Calu3 (cell line): ENCODE results near the gene FAM9C. TPM values are rescaled to one million over a fixed set of nuclear protein-coding genes. Genes with fewer than 3 reads are reported as not detected.
A peak's percentile ranks its signal among the peaks of the same experiment; 100 is the strongest.

Experiments used
- BruUV-seq: library from RNA; stranded (reverse); fragments of 400-500 nt; replicated peaks from 2 replicates; lab custom pipeline; 2021; lab: Mats Ljungman, UMichigan
- CTCF ChIA-PET: fragments of 300-600 bp; sonication (Branson Sonifier 250); formaldehyde crosslinking; loops from one replicate; lab custom pipeline; 2022; ENCODE audit warnings: antibody characterized with exemption; lab: Charles Lee
- DNase-seq: peaks from one replicate; pipeline ENCODE4 v3.0.0; 2022
- H3K27ac Mint-ChIP-seq: one replicate; pipeline ENCODE4 v1.8.0; 2022; ENCODE audit warnings: mixed read lengths; ENCODE audit not compliant: unreplicated experiment
- H3K27me3 Mint-ChIP-seq: one replicate; pipeline ENCODE4 v1.8.0; 2022; ENCODE audit warnings: mixed read lengths; ENCODE audit not compliant: unreplicated experiment
- H3K36me3 Mint-ChIP-seq: one replicate; pipeline ENCODE4 v1.8.0; 2022; ENCODE audit warnings: mild to moderate bottlenecking, moderate library complexity, mixed read lengths; ENCODE audit not compliant: insufficient read depth, unreplicated experiment
- H3K4me1 Mint-ChIP-seq: one replicate; pipeline ENCODE4 v1.8.0; 2022; ENCODE audit warnings: mild to moderate bottlenecking, low read depth, mixed read lengths; ENCODE audit not compliant: unreplicated experiment
- H3K4me3 Mint-ChIP-seq: one replicate; pipeline ENCODE4 v1.8.0; 2022; ENCODE audit warnings: mild to moderate bottlenecking, low read depth, moderate library complexity, mixed read lengths; ENCODE audit not compliant: unreplicated experiment
- H3K9me3 Mint-ChIP-seq: one replicate; pipeline ENCODE4 v1.8.0; 2022; ENCODE audit warnings: low read depth, mixed read lengths; ENCODE audit not compliant: unreplicated experiment
- intact Hi-C: fragments of 100-400 bp; cut with micrococcal nuclease; formaldehyde crosslinking; loops from one replicate; pipeline ENCODE4 v1.10.0; 2022; ENCODE audit not compliant: unreplicated experiment
- total RNA-seq: library from RNA; stranded (reverse); gene quantifications from 2 replicates; pipeline ENCODE4 v1.2.3, GENCODE V29; 2022
- TF ChIP-seq, protein P1 (sequence below): fragments of 200-600 bp; IDR thresholded peaks from one replicate; pipeline ENCODE4 v1.8.0; 2022; ENCODE audit warnings: antibody characterized with exemption; ENCODE audit not compliant: unreplicated experiment

Gene FAM9C
- total RNA-seq, 1 experiment from 2014 or later, result not detected

DNA sequence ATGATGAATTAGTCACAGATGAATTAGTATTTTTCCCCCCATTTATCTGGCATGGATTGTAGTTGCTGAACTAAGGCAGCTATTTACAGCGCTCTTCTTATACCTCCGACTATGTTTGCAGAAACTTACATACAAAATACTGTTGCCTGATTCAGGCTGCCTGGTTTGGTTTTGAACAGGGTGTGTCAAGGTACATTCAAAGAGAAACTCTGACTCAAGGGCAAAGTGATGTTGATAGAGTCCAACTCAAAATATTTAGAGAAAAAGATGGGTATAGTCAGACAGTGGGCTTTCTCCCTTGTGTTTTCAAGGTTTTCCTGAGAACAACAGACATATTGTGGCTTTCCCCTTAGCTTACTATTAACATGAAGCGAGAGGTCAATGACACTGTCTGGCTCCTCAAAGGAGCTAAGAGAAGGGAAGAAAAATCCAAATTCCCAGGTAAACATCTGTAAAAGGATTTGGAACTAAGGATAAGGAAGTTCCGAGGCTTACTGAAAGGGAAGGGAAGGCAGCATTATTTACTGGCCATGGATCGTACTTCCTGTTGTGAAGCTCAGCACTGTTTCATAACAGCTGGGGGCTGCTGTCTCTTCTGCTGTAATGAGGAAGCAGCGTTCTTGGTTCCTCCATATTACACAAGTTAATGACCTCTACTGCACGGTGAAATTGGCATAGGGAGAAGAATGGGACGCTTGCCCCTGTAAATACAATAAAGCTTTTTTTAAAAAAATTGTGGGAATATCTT lies 30.9 kb downstream of the FAM9C start:
- DNase-seq, result no peak
- no TSS peak for BruUV-seq
- CTCF ChIA-PET, result interaction anchor here (0.9 kb wide), 1 partner anchor 67 kb away, joined by 3 read pairs; no protein-coding TSS in a partner anchor
- Mint-ChIP-seq H3K27me3 (no peaks in the 10 kb centered on the region), H3K9me3 (no peaks in the 10 kb centered on the region), H3K4me1 (peaks cover 60% of the 10 kb centered on the region), H3K36me3 (peaks cover 5% of the 10 kb centered on the region), H3K4me3 (no peak overlapping the region), H3K27ac (peak overlapping the region; percentile 19)
- intact Hi-C loops, result no loop called here
- TF ChIP-seq, protein P1, sequence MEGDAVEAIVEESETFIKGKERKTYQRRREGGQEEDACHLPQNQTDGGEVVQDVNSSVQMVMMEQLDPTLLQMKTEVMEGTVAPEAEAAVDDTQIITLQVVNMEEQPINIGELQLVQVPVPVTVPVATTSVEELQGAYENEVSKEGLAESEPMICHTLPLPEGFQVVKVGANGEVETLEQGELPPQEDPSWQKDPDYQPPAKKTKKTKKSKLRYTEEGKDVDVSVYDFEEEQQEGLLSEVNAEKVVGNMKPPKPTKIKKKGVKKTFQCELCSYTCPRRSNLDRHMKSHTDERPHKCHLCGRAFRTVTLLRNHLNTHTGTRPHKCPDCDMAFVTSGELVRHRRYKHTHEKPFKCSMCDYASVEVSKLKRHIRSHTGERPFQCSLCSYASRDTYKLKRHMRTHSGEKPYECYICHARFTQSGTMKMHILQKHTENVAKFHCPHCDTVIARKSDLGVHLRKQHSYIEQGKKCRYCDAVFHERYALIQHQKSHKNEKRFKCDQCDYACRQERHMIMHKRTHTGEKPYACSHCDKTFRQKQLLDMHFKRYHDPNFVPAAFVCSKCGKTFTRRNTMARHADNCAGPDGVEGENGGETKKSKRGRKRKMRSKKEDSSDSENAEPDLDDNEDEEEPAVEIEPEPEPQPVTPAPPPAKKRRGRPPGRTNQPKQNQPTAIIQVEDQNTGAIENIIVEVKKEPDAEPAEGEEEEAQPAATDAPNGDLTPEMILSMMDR, result no peak

DNA sequence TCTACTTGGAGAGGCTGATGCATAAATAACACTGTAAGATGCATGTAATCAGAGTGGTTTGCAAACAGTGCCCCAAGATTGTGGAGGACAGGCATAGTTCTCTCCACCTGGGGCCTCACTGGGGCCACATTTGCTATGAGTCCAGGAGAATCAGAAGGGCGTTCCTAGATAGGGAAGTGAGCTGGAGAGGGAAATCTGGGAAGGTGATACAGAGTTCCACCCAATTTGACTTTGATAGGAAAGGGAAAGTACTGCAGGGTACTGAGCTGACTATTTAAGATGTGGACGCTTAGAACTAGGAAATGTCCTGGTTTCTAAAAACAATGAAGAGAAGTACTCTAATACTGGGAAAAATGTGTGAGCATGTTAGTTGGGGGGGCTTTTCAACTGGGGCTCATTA lies 33.9 kb downstream of the FAM9C start:
- H3K4me3 Mint-ChIP-seq, result peak overlapping the region; percentile 23
- CTCF ChIA-PET, result interaction anchor here (0.9 kb wide), 1 partner anchor 64 kb away, joined by 3 read pairs; no protein-coding TSS in a partner anchor
- H3K36me3 Mint-ChIP-seq, result peaks cover under 1% of the 10 kb centered on the region
- H3K9me3 Mint-ChIP-seq, result no peaks in the 10 kb centered on the region
- peaks cover 72% of the 10 kb centered on the region for H3K4me1 Mint-ChIP-seq
- peak overlapping the region; percentile 80 for H3K27ac Mint-ChIP-seq
- intact Hi-C loops, result no loop called here
- no TSS peak for BruUV-seq
- TF ChIP-seq, protein P1, result no peak
- H3K27me3 Mint-ChIP-seq, result no peaks in the 10 kb centered on the region
- no peak for DNase-seq

GRCh38 chrX:13009844-13010243 lies 34.6 kb downstream of the FAM9C start:
- Mint-ChIP-seq H3K4me1 (peaks cover 72% of the 10 kb centered on the region), H3K4me3 (no peak overlapping the region), H3K9me3 (no peaks in the 10 kb centered on the region), H3K27ac (no peak overlapping the region), H3K27me3 (no peaks in the 10 kb centered on the region), H3K36me3 (no peaks in the 10 kb centered on the region)
- intact Hi-C loops, result no loop called here
- TF ChIP-seq, protein P1, result no peak
- CTCF ChIA-PET, result interaction anchor here (0.5 to 0.9 kb wide), 2 partner anchors 63 to 294 kb away, joined by 3 to 4 read pairs; no protein-coding TSS in a partner anchor
- no TSS peak for BruUV-seq
- no peak for DNase-seq

GRCh38 chrX:13009273-13009672 lies 35.1 kb downstream of the FAM9C start:
- no TSS peak for BruUV-seq
- TF ChIP-seq, protein P1, result no peak
- peaks cover 66% of the 10 kb centered on the region for H3K4me1 Mint-ChIP-seq
- no peaks in the 10 kb centered on the region for H3K36me3 Mint-ChIP-seq
- no peak overlapping the region for H3K27ac Mint-ChIP-seq
- intact Hi-C loops, result no loop called here
- H3K4me3 Mint-ChIP-seq, result no peak overlapping the region
- no peak for DNase-seq
- CTCF ChIA-PET, result no interaction called here
- H3K27me3 Mint-ChIP-seq, result no peaks in the 10 kb centered on the region
- no peaks in the 10 kb centered on the region for H3K9me3 Mint-ChIP-seq
